Lower leg skin (tissue), 3 donors: ENCODE results near the gene KAZN.

Experiments used
- POLR2A ChIP-seq, 2 donors: fragments of 450-650 bp; IDR thresholded peaks; one replicate each; pipeline ENCODE4 v1.6.1; 2016 to 2017; ENCODE audit warnings: antibody characterized with exemption in 2 of 2, mild to moderate bottlenecking in 1 of 2, moderate library complexity in 1 of 2
- TF ChIP-seq, protein P1 (sequence below), 3 donors: fragments of 450-650 bp; IDR thresholded peaks; one replicate each; pipeline ENCODE4 v1.5.1; 2016; ENCODE audit warnings: antibody characterized with exemption in 3 of 3, mild to moderate bottlenecking in 3 of 3, moderate library complexity in 2 of 3

DNA sequence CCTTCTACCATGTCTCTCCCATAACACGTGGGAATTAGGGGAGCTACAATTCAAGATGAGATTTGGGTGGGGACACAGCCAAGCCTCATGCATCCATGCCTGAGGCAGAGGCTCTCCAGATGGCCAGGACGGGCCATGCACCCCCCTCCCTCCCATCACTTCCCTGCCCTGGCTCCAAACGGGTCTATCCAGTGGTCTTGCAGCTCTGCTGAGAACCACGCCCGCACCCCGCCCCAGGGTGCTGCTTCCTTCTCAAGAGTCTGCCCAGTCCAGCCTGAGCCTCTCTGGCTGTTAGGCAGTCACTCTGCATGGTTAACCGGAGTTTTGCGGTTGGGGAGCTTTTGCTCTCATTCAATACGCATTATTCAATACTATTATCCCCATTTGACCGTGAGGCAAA lies 423.6 kb downstream of the KAZN start:
- TF ChIP-seq, protein P1, sequence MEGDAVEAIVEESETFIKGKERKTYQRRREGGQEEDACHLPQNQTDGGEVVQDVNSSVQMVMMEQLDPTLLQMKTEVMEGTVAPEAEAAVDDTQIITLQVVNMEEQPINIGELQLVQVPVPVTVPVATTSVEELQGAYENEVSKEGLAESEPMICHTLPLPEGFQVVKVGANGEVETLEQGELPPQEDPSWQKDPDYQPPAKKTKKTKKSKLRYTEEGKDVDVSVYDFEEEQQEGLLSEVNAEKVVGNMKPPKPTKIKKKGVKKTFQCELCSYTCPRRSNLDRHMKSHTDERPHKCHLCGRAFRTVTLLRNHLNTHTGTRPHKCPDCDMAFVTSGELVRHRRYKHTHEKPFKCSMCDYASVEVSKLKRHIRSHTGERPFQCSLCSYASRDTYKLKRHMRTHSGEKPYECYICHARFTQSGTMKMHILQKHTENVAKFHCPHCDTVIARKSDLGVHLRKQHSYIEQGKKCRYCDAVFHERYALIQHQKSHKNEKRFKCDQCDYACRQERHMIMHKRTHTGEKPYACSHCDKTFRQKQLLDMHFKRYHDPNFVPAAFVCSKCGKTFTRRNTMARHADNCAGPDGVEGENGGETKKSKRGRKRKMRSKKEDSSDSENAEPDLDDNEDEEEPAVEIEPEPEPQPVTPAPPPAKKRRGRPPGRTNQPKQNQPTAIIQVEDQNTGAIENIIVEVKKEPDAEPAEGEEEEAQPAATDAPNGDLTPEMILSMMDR (IDR thresholded peaks at IDR 0.05) = no peak
- TF ChIP-seq POLR2A (IDR thresholded peaks at IDR 0.05) = no peak
